WTC11 (cell line): Measurements from ENCODE around the gene AK3. TPM values are rescaled to one million over a fixed set of nuclear protein-coding genes. Genes with fewer than 3 reads are reported as not detected.

ENCODE experiments used
- ARID4B ChIP-seq: sonication (generic); formaldehyde crosslinking; IDR thresholded peaks from 2 replicates; pipeline ENCODE4 v1.8.0; 2023; ENCODE audit warnings: missing genetic modification reagents, mild to moderate bottlenecking, borderline replicate concordance
- ATF2 ChIP-seq: sonication (generic); formaldehyde crosslinking; IDR thresholded peaks from 2 replicates; pipeline ENCODE4 v1.8.1; 2022; ENCODE audit warnings: low read depth, missing genetic modification reagents, borderline replicate concordance
- CBFB ChIP-seq: sonication (generic); formaldehyde crosslinking; IDR thresholded peaks from 2 replicates; pipeline ENCODE4 v1.8.1; 2022; ENCODE audit warnings: mild to moderate bottlenecking, low read depth, missing genetic modification reagents
- EMX1 ChIP-seq: fragments of 250-450 bp; sonication (Bioruptor Pico); IDR thresholded peaks from 2 replicates; pipeline ENCODE4 v1.8.0; 2021; ENCODE audit warnings: mild to moderate bottlenecking
- GABPB1 ChIP-seq: sonication (generic); formaldehyde crosslinking; IDR thresholded peaks from 2 replicates; pipeline ENCODE4 v1.8.1; 2023; ENCODE audit warnings: mild to moderate bottlenecking, missing genetic modification reagents
- IRF1 ChIP-seq: sonication (generic); formaldehyde crosslinking; IDR thresholded peaks from 2 replicates; pipeline ENCODE4 v1.8.0; 2023; ENCODE audit warnings: missing genetic modification reagents
- JAZF1 ChIP-seq: fragments of 250-450 bp; sonication (Bioruptor Pico); IDR thresholded peaks from 2 replicates; pipeline ENCODE4 v1.9.0; 2021; ENCODE audit warnings: moderate library complexity, mild to moderate bottlenecking, inconsistent platforms
- MXD4 ChIP-seq: fragments of 250-450 bp; sonication (Bioruptor Pico); IDR thresholded peaks from 2 replicates; pipeline ENCODE4 v1.8.0; 2021; ENCODE audit warnings: mild to moderate bottlenecking, moderate library complexity, borderline replicate concordance
- NFE2L1 ChIP-seq: sonication (generic); formaldehyde crosslinking; IDR thresholded peaks from 2 replicates; pipeline ENCODE4 v1.8.1; 2023; ENCODE audit warnings: missing genetic modification reagents
- USF2 ChIP-seq: sonication (generic); formaldehyde crosslinking; IDR thresholded peaks from 2 replicates; pipeline ENCODE4 v1.8.1; 2023; ENCODE audit warnings: mild to moderate bottlenecking, missing genetic modification reagents, moderate library complexity
- ZNF138 ChIP-seq: sonication (generic); formaldehyde crosslinking; conservative IDR thresholded peaks from 2 replicates; pipeline ENCODE4 v1.8.1; 2022; ENCODE audit warnings: mild to moderate bottlenecking, moderate library complexity, missing genetic modification reagents
- total RNA-seq: library from RNA; stranded (reverse); gene quantifications from 3 replicates; pipeline ENCODE4 v1.2.3, GENCODE V29; 2021
- TF ChIP-seq, protein P1 (sequence below): fragments of 250-450 bp; sonication (Bioruptor Pico); IDR thresholded peaks from 2 replicates; pipeline ENCODE4 v1.9.0; 2021; ENCODE audit warnings: mild to moderate bottlenecking, borderline replicate concordance
- TF ChIP-seq, protein P2 (sequence below): fragments of 250-450 bp; sonication (Bioruptor Pico); IDR thresholded peaks from 2 replicates; pipeline ENCODE4 v1.8.0; 2021; ENCODE audit warnings: mild to moderate bottlenecking
- TF ChIP-seq, protein P3 (sequence below): sonication (generic); formaldehyde crosslinking; IDR thresholded peaks from 2 replicates; pipeline ENCODE4 v1.8.1; 2023; ENCODE audit warnings: mild to moderate bottlenecking, missing genetic modification reagents, borderline replicate concordance
- TF ChIP-seq, protein P4 (sequence below): sonication (generic); formaldehyde crosslinking; IDR thresholded peaks from 2 replicates; pipeline ENCODE4 v1.8.1; 2023; ENCODE audit warnings: mild to moderate bottlenecking, moderate library complexity, missing genetic modification reagents
- TF ChIP-seq, protein P5 (sequence below): fragments of 250-450 bp; sonication (Bioruptor Pico); IDR thresholded peaks from 2 replicates; pipeline ENCODE4 v1.9.0; 2021; ENCODE audit warnings: moderate library complexity, mild to moderate bottlenecking, inconsistent platforms, borderline replicate concordance

Gene AK3
- total RNA-seq, 1 experiment from 2014 or later, result 28.5 TPM

- TF ChIP-seq, protein P1, sequence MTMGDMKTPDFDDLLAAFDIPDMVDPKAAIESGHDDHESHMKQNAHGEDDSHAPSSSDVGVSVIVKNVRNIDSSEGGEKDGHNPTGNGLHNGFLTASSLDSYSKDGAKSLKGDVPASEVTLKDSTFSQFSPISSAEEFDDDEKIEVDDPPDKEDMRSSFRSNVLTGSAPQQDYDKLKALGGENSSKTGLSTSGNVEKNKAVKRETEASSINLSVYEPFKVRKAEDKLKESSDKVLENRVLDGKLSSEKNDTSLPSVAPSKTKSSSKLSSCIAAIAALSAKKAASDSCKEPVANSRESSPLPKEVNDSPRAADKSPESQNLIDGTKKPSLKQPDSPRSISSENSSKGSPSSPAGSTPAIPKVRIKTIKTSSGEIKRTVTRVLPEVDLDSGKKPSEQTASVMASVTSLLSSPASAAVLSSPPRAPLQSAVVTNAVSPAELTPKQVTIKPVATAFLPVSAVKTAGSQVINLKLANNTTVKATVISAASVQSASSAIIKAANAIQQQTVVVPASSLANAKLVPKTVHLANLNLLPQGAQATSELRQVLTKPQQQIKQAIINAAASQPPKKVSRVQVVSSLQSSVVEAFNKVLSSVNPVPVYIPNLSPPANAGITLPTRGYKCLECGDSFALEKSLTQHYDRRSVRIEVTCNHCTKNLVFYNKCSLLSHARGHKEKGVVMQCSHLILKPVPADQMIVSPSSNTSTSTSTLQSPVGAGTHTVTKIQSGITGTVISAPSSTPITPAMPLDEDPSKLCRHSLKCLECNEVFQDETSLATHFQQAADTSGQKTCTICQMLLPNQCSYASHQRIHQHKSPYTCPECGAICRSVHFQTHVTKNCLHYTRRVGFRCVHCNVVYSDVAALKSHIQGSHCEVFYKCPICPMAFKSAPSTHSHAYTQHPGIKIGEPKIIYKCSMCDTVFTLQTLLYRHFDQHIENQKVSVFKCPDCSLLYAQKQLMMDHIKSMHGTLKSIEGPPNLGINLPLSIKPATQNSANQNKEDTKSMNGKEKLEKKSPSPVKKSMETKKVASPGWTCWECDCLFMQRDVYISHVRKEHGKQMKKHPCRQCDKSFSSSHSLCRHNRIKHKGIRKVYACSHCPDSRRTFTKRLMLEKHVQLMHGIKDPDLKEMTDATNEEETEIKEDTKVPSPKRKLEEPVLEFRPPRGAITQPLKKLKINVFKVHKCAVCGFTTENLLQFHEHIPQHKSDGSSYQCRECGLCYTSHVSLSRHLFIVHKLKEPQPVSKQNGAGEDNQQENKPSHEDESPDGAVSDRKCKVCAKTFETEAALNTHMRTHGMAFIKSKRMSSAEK, result no peak
- TF ChIP-seq, protein P2, sequence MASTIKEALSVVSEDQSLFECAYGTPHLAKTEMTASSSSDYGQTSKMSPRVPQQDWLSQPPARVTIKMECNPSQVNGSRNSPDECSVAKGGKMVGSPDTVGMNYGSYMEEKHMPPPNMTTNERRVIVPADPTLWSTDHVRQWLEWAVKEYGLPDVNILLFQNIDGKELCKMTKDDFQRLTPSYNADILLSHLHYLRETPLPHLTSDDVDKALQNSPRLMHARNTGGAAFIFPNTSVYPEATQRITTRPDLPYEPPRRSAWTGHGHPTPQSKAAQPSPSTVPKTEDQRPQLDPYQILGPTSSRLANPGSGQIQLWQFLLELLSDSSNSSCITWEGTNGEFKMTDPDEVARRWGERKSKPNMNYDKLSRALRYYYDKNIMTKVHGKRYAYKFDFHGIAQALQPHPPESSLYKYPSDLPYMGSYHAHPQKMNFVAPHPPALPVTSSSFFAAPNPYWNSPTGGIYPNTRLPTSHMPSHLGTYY (CRISPR knock-in tag), result no peak
- peak; percentile 44 for TF ChIP-seq USF2 (CRISPR knock-in tag)
- TF ChIP-seq, protein P3, sequence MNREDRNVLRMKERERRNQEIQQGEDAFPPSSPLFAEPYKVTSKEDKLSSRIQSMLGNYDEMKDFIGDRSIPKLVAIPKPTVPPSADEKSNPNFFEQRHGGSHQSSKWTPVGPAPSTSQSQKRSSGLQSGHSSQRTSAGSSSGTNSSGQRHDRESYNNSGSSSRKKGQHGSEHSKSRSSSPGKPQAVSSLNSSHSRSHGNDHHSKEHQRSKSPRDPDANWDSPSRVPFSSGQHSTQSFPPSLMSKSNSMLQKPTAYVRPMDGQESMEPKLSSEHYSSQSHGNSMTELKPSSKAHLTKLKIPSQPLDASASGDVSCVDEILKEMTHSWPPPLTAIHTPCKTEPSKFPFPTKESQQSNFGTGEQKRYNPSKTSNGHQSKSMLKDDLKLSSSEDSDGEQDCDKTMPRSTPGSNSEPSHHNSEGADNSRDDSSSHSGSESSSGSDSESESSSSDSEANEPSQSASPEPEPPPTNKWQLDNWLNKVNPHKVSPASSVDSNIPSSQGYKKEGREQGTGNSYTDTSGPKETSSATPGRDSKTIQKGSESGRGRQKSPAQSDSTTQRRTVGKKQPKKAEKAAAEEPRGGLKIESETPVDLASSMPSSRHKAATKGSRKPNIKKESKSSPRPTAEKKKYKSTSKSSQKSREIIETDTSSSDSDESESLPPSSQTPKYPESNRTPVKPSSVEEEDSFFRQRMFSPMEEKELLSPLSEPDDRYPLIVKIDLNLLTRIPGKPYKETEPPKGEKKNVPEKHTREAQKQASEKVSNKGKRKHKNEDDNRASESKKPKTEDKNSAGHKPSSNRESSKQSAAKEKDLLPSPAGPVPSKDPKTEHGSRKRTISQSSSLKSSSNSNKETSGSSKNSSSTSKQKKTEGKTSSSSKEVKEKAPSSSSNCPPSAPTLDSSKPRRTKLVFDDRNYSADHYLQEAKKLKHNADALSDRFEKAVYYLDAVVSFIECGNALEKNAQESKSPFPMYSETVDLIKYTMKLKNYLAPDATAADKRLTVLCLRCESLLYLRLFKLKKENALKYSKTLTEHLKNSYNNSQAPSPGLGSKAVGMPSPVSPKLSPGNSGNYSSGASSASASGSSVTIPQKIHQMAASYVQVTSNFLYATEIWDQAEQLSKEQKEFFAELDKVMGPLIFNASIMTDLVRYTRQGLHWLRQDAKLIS (CRISPR knock-in tag), result 0 out of 2 replicates have a peak, but pooled peaks have one; percentile 47
- TF ChIP-seq JAZF1 (CRISPR knock-in tag), result no peak
- TF ChIP-seq ATF2 (CRISPR knock-in tag), result no peak
- no peak for TF ChIP-seq MXD4
- TF ChIP-seq, protein P4, sequence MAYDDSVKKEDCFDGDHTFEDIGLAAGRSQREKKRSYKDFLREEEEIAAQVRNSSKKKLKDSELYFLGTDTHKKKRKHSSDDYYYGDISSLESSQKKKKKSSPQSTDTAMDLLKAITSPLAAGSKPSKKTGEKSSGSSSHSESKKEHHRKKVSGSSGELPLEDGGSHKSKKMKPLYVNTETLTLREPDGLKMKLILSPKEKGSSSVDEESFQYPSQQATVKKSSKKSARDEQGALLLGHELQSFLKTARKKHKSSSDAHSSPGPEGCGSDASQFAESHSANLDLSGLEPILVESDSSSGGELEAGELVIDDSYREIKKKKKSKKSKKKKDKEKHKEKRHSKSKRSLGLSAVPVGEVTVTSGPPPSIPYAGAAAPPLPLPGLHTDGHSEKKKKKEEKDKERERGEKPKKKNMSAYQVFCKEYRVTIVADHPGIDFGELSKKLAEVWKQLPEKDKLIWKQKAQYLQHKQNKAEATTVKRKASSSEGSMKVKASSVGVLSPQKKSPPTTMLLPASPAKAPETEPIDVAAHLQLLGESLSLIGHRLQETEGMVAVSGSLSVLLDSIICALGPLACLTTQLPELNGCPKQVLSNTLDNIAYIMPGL (CRISPR knock-in tag), result peak; percentile 99
- no peak; the same call in 1 of the 2 replicates for TF ChIP-seq ARID4B (CRISPR knock-in tag)
- peak; percentile 66 for TF ChIP-seq GABPB1 (CRISPR knock-in tag)
- TF ChIP-seq, protein P5, sequence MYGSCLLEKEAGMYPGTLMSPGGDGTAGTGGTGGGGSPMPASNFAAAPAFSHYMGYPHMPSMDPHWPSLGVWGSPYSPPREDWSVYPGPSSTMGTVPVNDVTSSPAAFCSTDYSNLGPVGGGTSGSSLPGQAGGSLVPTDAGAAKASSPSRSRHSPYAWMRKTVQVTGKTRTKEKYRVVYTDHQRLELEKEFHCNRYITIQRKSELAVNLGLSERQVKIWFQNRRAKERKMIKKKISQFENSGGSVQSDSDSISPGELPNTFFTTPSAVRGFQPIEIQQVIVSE, result no peak
- TF ChIP-seq EMX1, result no peak
- TF ChIP-seq CBFB, result peak; percentile 30; the same call in 1 of the 2 replicates
- peak; percentile 55; the same call in 1 of the 2 replicates for TF ChIP-seq ZNF138 (CRISPR knock-in tag)
- TF ChIP-seq IRF1 (CRISPR knock-in tag), result peak; percentile 14; the same call in 1 of the 2 replicates
- TF ChIP-seq NFE2L1 (CRISPR knock-in tag), result peak; percentile 81; the same call in 1 of the 2 replicates
These were observed 78.7 kb downstream of the AK3 start, which contains the start of gene PLPP6 (continued) for GRCh38 chr9:4662108-4662988.
